HG03354 (cell line): ENCODE results near the gene SHISAL1.
"Not testable (repeated sequence)": the region's sequence is repeated elsewhere in the genome, so short reads cannot be mapped to it uniquely, and the experiment has no call there.

Experiments used
- ATAC-seq: cut with Tn5 transposase; IDR thresholded peaks from one replicate; pipeline ENCODE4 v1.9.1; 2021; ENCODE audit warnings: mild to moderate bottlenecking; ENCODE audit not compliant: unreplicated experiment, poor library complexity, severe bottlenecking

The SHISAL1 gene

DNA sequence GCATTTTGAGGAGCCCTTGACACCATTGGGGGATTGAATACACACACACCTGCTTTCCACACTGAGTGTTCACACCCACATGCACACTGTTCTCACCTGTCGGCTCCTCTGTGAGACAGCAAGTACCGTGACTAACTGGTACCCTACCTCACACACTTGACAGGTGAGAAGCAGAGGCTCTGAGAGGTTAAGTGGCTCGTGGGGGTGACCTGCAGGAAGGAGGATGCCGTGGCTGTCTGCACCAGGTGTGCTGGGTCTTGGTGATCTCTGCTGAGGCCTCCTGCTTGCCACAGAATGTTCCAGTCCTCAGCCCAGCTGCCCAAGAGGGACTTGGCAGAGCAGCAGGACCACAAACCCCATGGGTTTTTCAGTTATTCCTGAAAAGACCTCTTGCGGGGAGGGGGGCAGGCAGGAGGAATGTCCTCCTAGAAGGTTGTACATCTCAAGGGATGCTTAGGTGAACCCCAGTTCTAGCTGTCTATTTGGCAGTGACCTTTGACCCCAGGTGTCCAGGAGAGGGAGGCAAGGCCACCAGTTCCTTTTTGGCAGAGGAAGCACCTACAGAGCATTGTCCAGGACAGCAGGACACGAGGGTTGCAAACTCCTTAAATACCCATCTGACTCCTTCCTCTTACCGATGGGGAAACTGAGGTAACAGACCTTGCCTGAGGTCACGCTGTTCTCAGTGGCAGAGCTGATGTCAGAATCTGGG lies 66.0 kb downstream of the SHISAL1 start:
- ATAC-seq = no peak

- ATAC-seq = no peak
Measured at GRCh38 chr22:44245867-44246266, 66.9 kb downstream of the SHISAL1 start.

GRCh38 chr22:44245438-44245837 lies 67.3 kb downstream of the SHISAL1 start:
- ATAC-seq = no peak

- no peak for ATAC-seq
Measured at GRCh38 chr22:44244265-44244822, 68.4 kb downstream of the SHISAL1 start.

GRCh38 chr22:44243761-44244160 lies 69.0 kb downstream of the SHISAL1 start:
- no peak for ATAC-seq

DNA sequence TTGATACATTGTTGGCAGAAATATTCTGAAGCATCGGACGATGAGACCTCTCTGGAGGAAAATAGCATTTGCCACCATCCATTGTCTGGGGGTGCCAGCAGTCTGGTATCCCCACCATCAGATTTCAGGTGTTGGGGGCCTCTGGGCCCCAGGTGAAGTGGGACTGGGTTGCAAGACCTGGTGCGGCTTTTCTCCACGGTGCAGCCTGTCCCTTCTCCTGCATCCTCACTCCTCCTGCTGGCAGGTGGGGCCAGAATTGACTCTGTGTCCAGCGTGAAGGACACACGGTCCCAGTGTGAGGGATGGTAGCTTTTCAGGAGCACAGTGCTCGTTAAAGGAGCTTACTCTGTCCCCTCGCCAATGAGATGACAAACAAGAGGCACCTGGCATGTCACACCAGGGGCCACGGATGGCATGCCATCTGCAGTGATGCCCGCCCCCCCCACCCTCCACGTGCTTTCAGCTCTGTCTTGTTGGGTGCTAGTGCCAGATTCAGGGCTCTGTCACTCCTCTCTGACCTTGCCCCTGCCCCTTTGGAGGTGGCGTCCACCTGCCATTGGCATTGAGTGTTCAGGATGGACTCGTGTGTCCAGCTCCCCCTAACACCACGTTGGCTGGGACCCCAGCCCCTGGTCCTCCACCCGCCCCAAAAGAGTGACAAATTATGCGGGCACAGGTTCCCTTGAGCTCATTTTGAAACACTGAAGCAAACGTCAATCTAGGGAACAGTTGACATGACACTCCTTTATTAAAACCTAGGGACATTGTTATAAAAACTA lies 69.6 kb downstream of the SHISAL1 start:
- no peak for ATAC-seq

DNA sequence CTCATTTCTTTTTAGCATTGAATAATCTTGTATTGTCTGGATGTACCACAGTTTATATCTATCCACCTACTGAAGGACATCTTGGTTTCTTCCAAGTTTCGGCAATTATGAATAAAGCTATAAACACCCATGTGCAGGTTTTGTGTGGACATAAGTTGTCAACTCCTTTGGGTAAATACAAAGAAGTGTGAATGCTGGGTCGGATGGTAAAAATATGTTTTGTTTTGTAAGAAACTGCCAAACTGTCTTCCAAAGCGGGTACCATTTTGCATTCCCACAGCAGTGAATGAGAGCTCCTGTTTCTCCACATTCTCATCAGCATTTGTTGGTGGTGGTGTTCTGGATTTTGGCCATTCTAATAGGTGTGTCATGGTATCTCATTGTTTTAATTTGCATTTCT lies 71.6 kb downstream of the SHISAL1 start:
- not testable (repeated sequence) for ATAC-seq

DNA sequence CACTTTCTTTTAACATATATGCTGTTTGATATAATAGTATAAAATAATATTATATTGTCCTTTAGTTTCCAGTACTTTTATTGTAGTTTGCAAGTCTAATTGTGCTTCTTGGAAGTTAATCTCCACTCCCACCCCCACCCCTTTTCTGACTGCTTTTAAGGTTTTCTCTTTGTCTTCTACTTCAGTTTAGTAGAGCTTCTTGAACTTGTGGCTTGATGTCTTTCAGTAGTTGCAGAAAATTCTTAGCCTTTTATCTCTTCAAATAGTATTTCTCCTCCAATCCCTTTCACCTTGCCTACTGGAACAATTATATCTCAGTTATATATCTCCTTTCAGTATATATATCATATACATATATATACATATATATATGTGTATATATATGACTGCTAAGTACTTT lies 75.5 kb downstream of the SHISAL1 start:
- ATAC-seq = no peak

DNA sequence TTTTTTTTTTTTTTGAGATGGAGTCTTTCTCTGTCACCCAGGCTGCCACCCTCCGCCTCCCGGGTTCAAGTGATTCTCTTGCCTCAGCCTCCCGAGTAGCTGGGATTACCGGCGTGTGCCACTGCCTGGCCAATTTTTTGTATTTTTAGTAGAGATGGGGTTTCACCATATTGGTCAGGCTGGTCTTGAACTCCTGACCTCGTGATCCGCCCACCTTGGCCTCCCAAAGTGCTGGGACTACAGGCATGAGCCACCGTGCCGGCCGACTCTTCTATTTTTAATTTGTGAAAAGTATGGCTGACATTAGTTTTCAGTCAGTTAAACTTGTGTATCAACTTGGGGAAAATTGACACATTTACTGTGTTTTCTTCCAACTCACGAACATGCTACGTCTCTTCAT lies 78.4 kb downstream of the SHISAL1 start:
- not testable (repeated sequence) for ATAC-seq

GRCh38 chr22:44231233-44231632 lies 81.5 kb downstream of the SHISAL1 start:
- ATAC-seq = no peak

DNA sequence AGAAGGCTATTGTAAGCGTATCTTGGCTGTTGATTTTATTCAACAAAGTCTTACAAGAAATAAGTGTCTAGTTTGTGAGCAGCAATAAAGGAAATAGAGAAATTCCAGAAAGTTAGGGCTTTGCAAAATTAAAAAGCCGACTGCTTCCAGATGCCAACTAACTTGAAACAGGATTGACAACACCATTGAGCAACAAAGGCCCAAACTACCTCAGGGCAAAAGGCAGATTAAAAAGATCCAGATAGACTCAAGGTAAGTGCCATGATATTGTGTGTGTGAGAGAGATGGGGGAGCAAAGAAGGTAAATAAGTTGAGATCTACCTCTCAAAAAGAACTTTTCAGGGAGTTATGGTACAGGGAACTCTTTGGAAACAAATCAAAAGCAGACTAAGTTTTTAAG lies 82.9 kb downstream of the SHISAL1 start:
- ATAC-seq = no peak

GRCh38 chr22:44229331-44229730 lies 83.4 kb downstream of the SHISAL1 start:
- ATAC-seq = no peak

DNA sequence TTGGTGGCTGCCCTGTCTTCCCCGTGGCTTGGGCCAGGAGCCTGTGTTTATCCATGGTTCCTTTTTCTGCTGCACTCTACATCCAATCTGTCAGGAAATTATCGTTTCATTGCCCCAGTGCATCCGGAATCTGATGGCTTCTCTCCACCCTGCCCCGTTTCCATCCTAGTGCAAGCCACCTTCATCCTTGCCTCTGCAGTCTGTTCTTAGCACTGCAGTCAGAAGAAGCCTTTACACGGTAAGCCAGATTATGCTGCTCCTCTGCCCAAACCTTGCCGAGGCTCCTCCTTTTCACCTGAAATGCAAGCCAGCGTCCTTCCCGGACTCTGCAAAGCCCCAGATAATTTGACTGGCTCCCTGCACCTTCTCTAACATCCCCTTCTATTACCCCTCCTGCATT lies 86.9 kb downstream of the SHISAL1 start:
- no peak for ATAC-seq

DNA sequence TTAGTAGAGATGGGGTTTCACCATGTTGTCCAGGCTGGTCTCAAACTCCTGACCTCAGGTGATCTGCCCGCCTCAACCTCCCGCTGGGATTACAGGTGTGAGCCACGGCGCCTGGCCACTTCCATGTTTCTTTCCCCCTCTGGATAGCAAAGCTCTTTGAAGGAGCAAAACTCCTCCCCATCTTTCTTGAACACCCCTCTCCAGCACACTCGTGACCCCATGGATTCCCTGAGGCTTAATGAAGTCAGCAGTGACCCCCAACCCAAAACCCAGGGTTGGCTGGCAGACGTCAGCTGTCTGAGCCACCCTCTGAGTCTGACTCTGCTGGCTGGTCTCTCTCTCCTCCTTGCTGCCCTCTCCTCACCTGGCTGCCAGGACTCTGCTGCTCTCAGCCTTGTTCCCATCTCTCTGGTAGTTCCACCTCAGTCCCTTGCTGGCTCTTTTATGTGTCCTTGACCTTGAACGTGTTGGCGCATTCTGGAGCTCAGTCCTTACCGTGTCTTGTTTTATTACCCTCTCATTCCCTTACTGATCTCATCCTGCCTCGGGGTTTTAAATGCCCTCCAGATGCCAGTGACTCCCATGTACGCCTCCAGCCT lies 87.6 kb downstream of the SHISAL1 start:
- no peak for ATAC-seq

GRCh38 chr22:44224166-44224565 lies 88.6 kb downstream of the SHISAL1 start:
- ATAC-seq = no peak

DNA sequence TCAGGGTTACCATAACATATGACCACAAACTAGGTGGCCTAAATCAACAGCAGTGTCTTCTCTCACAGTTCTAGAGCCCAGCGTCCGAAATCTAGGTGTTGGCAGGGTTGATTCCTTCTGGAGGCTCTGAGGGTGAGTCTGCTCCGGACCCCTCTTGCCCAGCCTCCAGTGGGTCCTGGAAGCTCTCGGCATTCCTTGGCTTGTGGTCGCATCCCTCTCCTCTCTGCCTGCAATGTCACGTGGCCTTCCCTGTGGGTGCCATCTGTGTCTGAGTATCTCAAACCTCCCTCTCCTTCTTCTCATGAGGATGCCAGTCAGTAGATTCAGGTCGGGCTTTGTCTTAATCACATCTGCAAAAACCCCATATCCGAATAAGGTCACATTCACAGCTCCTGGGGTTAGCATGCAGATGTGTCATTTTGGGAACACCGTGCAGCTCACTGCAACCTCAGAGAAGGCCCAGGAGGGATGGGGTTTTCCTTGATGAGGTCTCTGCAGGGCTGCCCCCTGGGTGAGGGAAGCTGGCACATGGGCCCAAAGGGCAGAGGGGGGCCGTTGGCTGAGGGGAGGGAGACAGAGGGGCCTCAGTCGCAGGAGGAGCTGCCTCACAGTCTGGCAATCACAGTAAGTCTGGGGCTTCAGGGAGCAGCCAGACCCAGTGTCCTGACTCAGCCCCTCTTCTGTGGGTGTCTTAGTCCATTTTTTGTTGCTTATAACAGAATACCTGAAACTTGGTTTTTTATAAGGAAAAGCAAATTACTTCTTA lies 90.9 kb downstream of the SHISAL1 start:
- ATAC-seq = no peak

DNA sequence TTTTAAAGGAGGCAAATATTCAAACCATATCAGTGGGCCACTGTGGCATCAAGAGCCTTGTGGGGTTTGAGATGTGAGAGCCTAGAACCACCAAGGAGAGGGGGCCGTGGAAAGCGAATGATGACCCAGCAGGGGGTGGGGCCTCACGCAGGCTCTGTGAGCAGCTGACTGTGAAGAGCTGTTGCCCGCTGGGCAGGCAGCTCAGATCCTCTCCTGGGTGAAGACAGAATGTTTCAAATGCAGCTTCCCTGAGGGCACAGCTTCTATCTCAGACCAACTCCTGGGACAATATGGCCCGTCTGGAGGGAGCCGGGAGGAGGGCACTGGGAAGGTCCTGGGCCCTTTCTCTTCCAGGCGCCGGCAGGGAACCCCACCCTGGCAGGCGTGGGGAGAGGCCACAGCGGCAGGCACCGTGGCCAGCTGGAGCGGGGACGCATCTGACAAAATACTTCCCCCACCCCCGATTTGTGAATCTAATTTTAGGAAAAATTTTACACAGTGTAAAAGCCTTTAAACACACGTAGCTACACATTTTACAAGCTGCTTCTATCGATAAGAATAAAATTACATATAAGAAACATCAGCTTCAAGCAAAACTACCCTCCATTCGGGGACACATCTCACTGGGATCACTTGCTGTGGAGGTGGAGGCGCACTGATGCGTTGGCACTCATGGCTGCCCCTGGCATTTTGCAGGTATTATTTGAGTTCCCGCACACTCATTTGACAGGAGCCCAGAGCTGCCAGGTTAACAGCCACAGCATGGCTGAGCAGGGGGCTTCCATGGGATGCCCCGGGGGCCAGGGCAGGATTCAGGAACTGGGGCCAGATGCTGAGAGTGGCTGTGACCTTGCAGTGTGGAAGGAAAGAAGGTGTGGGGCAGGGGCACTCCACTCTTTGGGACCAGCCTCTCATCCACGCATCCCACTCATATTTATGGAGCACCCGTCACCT lies 91.7 kb downstream of the SHISAL1 start:
- no peak for ATAC-seq

DNA sequence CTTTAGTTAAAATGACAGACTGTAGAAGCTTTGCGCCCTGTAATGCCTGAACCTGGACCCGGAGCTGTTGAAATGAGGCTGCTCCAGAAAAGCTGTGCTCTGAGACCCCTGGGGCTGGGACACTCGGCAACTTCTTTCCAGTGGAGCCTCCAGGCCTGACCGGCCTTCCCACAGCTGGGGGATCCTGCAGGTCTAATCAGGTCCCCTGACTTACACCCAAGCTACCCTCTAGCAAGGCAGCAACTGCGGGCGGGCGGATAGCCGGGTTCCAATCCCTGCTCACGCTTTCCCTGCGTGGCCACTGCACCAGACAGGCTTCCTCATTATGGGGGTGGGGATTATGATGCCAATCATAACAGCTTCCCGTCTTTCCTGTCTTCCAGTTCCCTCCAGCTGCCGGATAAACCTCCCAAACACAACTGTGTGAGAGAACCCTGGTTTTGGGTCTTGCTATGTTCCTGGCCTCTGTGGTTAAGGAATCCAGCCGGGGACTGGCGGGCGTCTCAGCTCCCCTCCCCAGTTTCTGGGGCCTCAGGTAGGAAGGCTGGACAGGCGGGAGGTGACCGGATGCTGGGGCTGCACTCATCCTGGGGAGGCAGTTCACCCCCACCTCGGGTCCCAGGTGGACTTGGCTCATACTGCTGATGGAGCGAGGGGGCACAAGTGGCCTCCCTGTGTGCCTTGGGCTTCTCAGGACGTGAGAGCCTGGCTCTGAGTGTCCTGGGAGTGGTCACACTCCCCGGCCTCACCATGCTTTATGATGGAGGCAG lies 93.5 kb downstream of the SHISAL1 start:
- ATAC-seq = no peak
